Measurements from ENCODE around the gene GRIN2A.

Gene GRIN2A

GRCh38 chr16:9943121-9943520 lies 239.1 kb downstream of the GRIN2A start:
- no peak overlapping the region for H3K4me3 ChIP-seq (replicated peaks; ENCODE audit: low read depth, low read length)
- no peak for TF ChIP-seq CTCF (IDR thresholded peaks at IDR 0.05; ENCODE audit: low read depth, low read length, missing control alignments)
- no peak for DNase-seq (ENCODE audit: extremely low read depth, low read depth)

GRCh38 chr16:9941245-9941644 lies 241.0 kb downstream of the GRIN2A start:
- no peak for DNase-seq (ENCODE audit: extremely low read depth, low read depth)
- TF ChIP-seq CTCF (IDR thresholded peaks at IDR 0.05; ENCODE audit: low read depth, low read length, missing control alignments): no peak
- no peak overlapping the region for H3K4me3 ChIP-seq (replicated peaks; ENCODE audit: low read depth, low read length)

- no peak overlapping the region for H3K4me3 ChIP-seq (replicated peaks; ENCODE audit: low read depth, low read length)
- no peak for DNase-seq (ENCODE audit: extremely low read depth, low read depth)
- no peak for TF ChIP-seq CTCF (IDR thresholded peaks at IDR 0.05; ENCODE audit: low read depth, low read length, missing control alignments)
Measured at GRCh38 chr16:9934723-9935508, 247.3 kb downstream of the GRIN2A start.

GRCh38 chr16:9932919-9933653 lies 249.1 kb downstream of the GRIN2A start:
- no peak for DNase-seq (ENCODE audit: extremely low read depth, low read depth)
- TF ChIP-seq CTCF (IDR thresholded peaks at IDR 0.05; ENCODE audit: low read depth, low read length, missing control alignments): no peak
- no peak overlapping the region for H3K4me3 ChIP-seq (replicated peaks; ENCODE audit: low read depth, low read length)

- no peak overlapping the region for H3K4me3 ChIP-seq (replicated peaks; ENCODE audit: low read depth, low read length)
- DNase-seq (ENCODE audit: extremely low read depth, low read depth): no peak
- no peak for TF ChIP-seq CTCF (IDR thresholded peaks at IDR 0.05; ENCODE audit: low read depth, low read length, missing control alignments)
Measured at GRCh38 chr16:9932000-9932399, 250.2 kb downstream of the GRIN2A start.

- no peak overlapping the region for H3K4me3 ChIP-seq (replicated peaks; ENCODE audit: low read depth, low read length)
- no peak for TF ChIP-seq CTCF (IDR thresholded peaks at IDR 0.05; ENCODE audit: low read depth, low read length, missing control alignments)
- DNase-seq (ENCODE audit: extremely low read depth, low read depth): no peak
Measured at GRCh38 chr16:9929836-9930235, 252.4 kb downstream of the GRIN2A start.
